ENCODE results near the gene OCLN. TPM values are rescaled to one million over a fixed set of nuclear protein-coding genes. Genes with fewer than 3 reads are reported as not detected.
"Not testable (repeated sequence)": the region's sequence is repeated elsewhere in the genome, so short reads cannot be mapped to it uniquely, and the experiment has no call there.

OCLN gene
- total and polyA plus RNA-seq, 2 experiments from 2014 or later: 14.3 to 61.6 TPM

- not testable (repeated sequence) for H3K27me3 Mint-ChIP-seq (ENCODE audit: insufficient read depth, low read depth, poor library complexity); H3K4me3 ChIP-seq; ATAC-seq; H3K27ac ChIP-seq (ENCODE audit: low read depth); H3K9me3 Mint-ChIP-seq; H4K20me1 ChIP-seq (replicated peaks; ENCODE audit: insufficient read depth); H3K36me3 ChIP-seq (ENCODE audit: insufficient read depth); H3K4me2 ChIP-seq; H3K36me3 Mint-ChIP-seq (ENCODE audit: low read depth); H3K79me2 ChIP-seq (replicated peaks; ENCODE audit: insufficient read depth); H3K9me2 ChIP-seq (ENCODE audit: insufficient read depth); DNase-seq (ENCODE audit: low spot score); H3F3A ChIP-seq (replicated peaks; ENCODE audit: low read depth); H2AFZ ChIP-seq; H3K4me1 Mint-ChIP-seq; H3K4me3 Mint-ChIP-seq; H3K4me1 ChIP-seq (ENCODE audit: insufficient read depth); H3K27me3 ChIP-seq (ENCODE audit: insufficient read depth); H3K27ac Mint-ChIP-seq
Observed at GRCh38 chr5:69544602-69545001, 52.0 kb downstream of the OCLN start.

DNA sequence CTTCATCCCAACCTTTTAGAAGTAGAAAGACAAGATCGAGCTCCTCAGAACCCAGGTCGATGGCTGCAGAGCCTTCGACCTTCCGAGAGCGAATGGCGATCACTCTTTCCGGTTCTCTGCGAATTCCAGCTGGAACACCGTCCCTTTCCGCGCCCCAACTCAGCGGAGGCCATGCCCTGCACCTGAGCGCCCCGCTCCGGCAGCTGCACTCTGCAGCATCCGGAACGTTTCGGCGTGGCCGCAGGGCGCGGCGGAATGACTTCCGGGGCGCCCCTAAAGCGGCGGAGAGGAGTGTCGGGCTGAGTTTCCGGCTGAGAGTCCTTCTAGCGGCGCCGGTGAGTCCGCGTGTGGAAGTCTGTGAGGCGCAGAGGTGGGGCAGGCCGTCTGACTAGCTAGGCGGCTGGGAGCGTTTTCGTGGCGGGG lies 67.3 kb downstream of the OCLN start, which contains the start of gene GTF2H2C:
GTF2H2C (plus strand) TSS at position 284 of the 423 bp plus-strand sequence. CDS start 4,942 bp downstream, outside the sequence.
- ATAC-seq: peak; percentile 99
- not testable (repeated sequence) for H3K27me3 Mint-ChIP-seq (ENCODE audit: insufficient read depth, low read depth, poor library complexity); H3K4me1 ChIP-seq (ENCODE audit: insufficient read depth); H3K27me3 ChIP-seq (ENCODE audit: insufficient read depth); H3K4me1 Mint-ChIP-seq; H3K36me3 Mint-ChIP-seq (ENCODE audit: low read depth); H3F3A ChIP-seq (replicated peaks; ENCODE audit: low read depth); H3K79me2 ChIP-seq (replicated peaks; ENCODE audit: insufficient read depth); H3K9me3 Mint-ChIP-seq; H4K20me1 ChIP-seq (replicated peaks; ENCODE audit: insufficient read depth); H3K36me3 ChIP-seq (ENCODE audit: insufficient read depth); H3K9me2 ChIP-seq (ENCODE audit: insufficient read depth)
- DNase-seq (ENCODE audit: low spot score): peak; percentile 71
- Mint-ChIP-seq H3K27ac (peak within 1 kb of the TSS; percentile 95), H3K4me3 (peak within 1 kb of the TSS; percentile 93)
- Histone ChIP-seq H3K4me2 (peak within 1 kb of the TSS; percentile 76), H3K4me3 (peak within 1 kb of the TSS; percentile 52), H2AFZ (peak within 1 kb of the TSS; percentile 78; the same call in 1 of the 2 replicates), H3K27ac (ENCODE audit: low read depth) (peak within 1 kb of the TSS; percentile 96)
- peak; percentile 65 for TF ChIP-seq POLR2AphosphoS5 (IDR thresholded peaks at IDR 0.05; ENCODE audit: low read depth)
- peak in 1 of 2 experiments; percentile 41; a peak in 2 of 4 replicates for TF ChIP-seq CTCF (conservative IDR thresholded peaks at IDR 0.05; ENCODE audit: low read depth in 2 of 2)

DNA sequence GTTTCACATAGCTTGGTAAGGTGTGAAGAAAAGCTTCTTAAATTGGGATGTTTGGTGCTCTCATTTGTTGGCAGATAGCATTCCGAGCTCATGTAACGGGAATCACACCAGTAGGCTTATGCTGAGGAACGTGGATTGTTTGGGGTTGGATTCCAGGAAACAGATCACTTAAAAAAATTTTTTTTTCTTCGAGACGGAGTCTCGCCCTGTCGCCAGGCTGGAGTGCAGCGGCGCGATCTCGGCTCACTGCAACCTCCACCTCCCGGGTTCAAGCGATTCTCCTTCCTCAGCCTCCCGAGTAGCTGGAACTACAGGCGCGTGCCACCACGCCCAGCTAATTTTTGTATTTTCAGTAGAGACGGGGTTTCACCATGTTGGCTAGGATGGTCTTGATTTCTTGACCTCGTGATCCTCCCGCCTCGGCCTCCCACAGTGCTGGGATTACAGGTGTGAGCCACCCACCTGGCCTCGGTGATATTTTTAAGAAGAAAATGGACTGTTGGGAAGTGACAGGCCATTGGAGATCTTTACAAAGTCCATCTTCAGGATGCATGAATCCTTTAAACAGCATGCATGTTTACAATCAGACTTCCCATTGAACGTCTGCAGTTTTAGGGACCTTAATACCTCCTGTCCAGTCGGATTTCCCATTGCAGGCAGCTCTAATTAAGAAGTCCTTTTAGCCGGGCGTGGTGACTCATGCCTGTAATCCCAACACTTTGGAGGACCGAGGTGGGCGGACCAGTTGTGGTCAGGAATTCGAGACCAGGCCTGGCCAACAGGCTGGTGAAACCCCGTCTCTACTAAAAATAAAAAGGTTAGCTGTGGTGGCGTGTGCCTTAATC lies 68.2 kb downstream of the OCLN start:
- H3K4me3 ChIP-seq: peak overlapping the region; percentile 52
- H3K36me3 Mint-ChIP-seq (ENCODE audit: low read depth); H3K9me2 ChIP-seq (ENCODE audit: insufficient read depth); H3K36me3 ChIP-seq (ENCODE audit: insufficient read depth); H3K79me2 ChIP-seq (replicated peaks; ENCODE audit: insufficient read depth); H3K4me1 Mint-ChIP-seq; H3K9me3 Mint-ChIP-seq; H3K4me1 ChIP-seq (ENCODE audit: insufficient read depth); H3K27ac ChIP-seq (ENCODE audit: low read depth); H3K27me3 ChIP-seq (ENCODE audit: insufficient read depth); H2AFZ ChIP-seq; H3K27ac Mint-ChIP-seq; H4K20me1 ChIP-seq (replicated peaks; ENCODE audit: insufficient read depth); H3F3A ChIP-seq (replicated peaks; ENCODE audit: low read depth); H3K27me3 Mint-ChIP-seq (ENCODE audit: insufficient read depth, low read depth, poor library complexity); ATAC-seq: not testable (repeated sequence)
- H3K4me3 Mint-ChIP-seq: peak overlapping the region; percentile 66; the same call in 2 of the 3 replicates
- DNase-seq (ENCODE audit: low spot score): peak; percentile 0
- peak overlapping the region; percentile 68 for H3K4me2 ChIP-seq

DNA sequence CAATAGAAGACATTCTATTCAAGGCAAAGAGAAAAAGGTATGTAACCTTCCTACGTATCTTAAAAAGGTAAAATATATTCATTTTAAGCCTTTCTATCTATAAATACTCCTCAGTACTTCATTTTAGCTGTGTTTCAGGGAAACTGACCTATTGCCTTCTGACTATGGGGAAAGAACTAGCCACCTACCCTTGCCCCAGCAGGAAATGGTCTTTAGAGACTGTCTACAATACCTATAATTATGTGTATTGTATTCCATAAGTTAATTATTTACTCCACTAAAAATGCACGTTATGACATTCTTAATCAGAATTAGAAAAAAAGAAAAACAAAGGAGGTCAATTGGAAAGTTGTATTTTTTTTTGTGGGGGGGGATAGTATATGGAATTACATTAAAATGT lies 73.6 kb downstream of the OCLN start:
- H3K4me3 ChIP-seq; H3K36me3 ChIP-seq (ENCODE audit: insufficient read depth); H3K9me3 Mint-ChIP-seq; DNase-seq (ENCODE audit: low spot score); H3K4me3 Mint-ChIP-seq; H3K9me2 ChIP-seq (ENCODE audit: insufficient read depth); H3K27me3 Mint-ChIP-seq (ENCODE audit: insufficient read depth, low read depth, poor library complexity); ATAC-seq; H3K36me3 Mint-ChIP-seq (ENCODE audit: low read depth); H3K4me2 ChIP-seq; H2AFZ ChIP-seq; H3F3A ChIP-seq (replicated peaks; ENCODE audit: low read depth); H3K27ac Mint-ChIP-seq; H4K20me1 ChIP-seq (replicated peaks; ENCODE audit: insufficient read depth); H3K27me3 ChIP-seq (ENCODE audit: insufficient read depth); H3K4me1 ChIP-seq (ENCODE audit: insufficient read depth); H3K4me1 Mint-ChIP-seq; H3K79me2 ChIP-seq (replicated peaks; ENCODE audit: insufficient read depth); H3K27ac ChIP-seq (ENCODE audit: low read depth): not testable (repeated sequence)

DNA sequence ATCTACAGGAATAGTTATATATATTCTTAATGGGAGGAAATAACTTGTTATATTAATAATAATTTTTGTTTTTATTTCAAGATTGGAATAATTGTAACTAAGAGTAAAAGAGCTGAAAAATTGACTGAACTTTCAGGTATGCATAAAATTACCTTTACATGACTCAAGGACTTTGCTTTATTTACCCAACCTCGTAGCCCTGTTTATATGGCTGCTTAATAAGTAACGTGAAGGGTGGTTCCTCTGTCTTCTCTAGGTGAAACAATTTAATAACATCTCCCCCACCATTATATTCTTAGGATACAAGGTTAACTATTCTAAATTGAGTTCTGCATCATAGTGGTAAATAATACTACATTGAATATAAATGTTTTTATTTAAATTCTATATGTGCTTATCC lies 75.5 kb downstream of the OCLN start:
- not testable (repeated sequence) for H3K36me3 ChIP-seq (ENCODE audit: insufficient read depth); H3K4me2 ChIP-seq; DNase-seq (ENCODE audit: low spot score); H3K4me3 Mint-ChIP-seq; ATAC-seq; H3K79me2 ChIP-seq (replicated peaks; ENCODE audit: insufficient read depth); H3K27ac ChIP-seq (ENCODE audit: low read depth); H3K27ac Mint-ChIP-seq; H3K4me1 ChIP-seq (ENCODE audit: insufficient read depth); H2AFZ ChIP-seq; H3K9me2 ChIP-seq (ENCODE audit: insufficient read depth); H3K9me3 Mint-ChIP-seq; H3F3A ChIP-seq (replicated peaks; ENCODE audit: low read depth); H3K4me1 Mint-ChIP-seq; H3K4me3 ChIP-seq; H3K27me3 Mint-ChIP-seq (ENCODE audit: insufficient read depth, low read depth, poor library complexity); H4K20me1 ChIP-seq (replicated peaks; ENCODE audit: insufficient read depth); H3K27me3 ChIP-seq (ENCODE audit: insufficient read depth); H3K36me3 Mint-ChIP-seq (ENCODE audit: low read depth)

DNA sequence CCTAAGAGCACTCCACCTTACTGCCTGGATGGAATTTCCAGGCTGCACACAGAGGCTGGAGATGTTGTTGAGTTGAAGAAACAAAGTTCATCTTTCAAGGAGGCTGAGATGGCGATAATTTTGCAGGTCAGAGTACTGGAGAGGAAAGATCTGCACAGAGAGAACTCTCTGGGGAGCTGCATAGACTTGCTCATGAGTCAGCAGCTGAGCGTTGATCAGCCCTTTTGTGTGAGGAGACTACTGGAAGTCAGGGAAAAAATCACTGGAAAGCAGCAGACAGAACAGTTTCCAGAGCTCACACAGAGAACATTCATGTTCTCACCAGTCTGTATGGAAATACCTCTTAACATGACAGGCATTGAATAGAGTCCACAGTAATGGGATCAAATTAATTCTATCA lies 90.8 kb downstream of the OCLN start:
- H3K27ac Mint-ChIP-seq; H3K27ac ChIP-seq (ENCODE audit: low read depth); ATAC-seq: not testable (repeated sequence)

More for the DNA sequence above, 90.8 kb downstream of the OCLN start:
- H3K9me2 ChIP-seq (ENCODE audit: insufficient read depth); H3K27me3 Mint-ChIP-seq (ENCODE audit: insufficient read depth, low read depth, poor library complexity); H3K79me2 ChIP-seq (replicated peaks; ENCODE audit: insufficient read depth); H3K36me3 Mint-ChIP-seq (ENCODE audit: low read depth); H3K4me1 Mint-ChIP-seq; H4K20me1 ChIP-seq (replicated peaks; ENCODE audit: insufficient read depth); H3K36me3 ChIP-seq (ENCODE audit: insufficient read depth); H3K4me2 ChIP-seq; DNase-seq (ENCODE audit: low spot score); H3K27me3 ChIP-seq (ENCODE audit: insufficient read depth); H3K4me3 Mint-ChIP-seq; H3K4me3 ChIP-seq; H2AFZ ChIP-seq; H3F3A ChIP-seq (replicated peaks; ENCODE audit: low read depth); H3K9me3 Mint-ChIP-seq; H3K4me1 ChIP-seq (ENCODE audit: insufficient read depth): not testable (repeated sequence)

Data from GM23338 (cell line).